Eye (tissue), 1 donor: Measurements from ENCODE around the gene WDR26.
A peak's percentile ranks its signal among the peaks of the same experiment; 100 is the strongest.
"Not testable (repeated sequence)": the region's sequence is repeated elsewhere in the genome, so short reads cannot be mapped to it uniquely, and the experiment has no call there.

Experiments used
- DNase-seq: peaks from one replicate; pipeline ENCODE4 v3.0.0-alpha.2; 2015

WDR26 gene

GRCh38 chr1:224392411-224393249 lies 42.0 kb downstream of the WDR26 start:
- no peak for DNase-seq

GRCh38 chr1:224390517-224390916 lies 44.1 kb downstream of the WDR26 start:
- no peak for DNase-seq

GRCh38 chr1:224387943-224388342 lies 46.7 kb downstream of the WDR26 start:
- DNase-seq, result no peak

- DNase-seq, result no peak
Measured at GRCh38 chr1:224387302-224387912, 47.2 kb downstream of the WDR26 start.

- no peak for DNase-seq
Measured at GRCh38 chr1:224383218-224383617, 51.4 kb downstream of the WDR26 start.

GRCh38 chr1:224381880-224382548 lies 52.6 kb downstream of the WDR26 start:
- no peak for DNase-seq

GRCh38 chr1:224380003-224380402 lies 54.6 kb downstream of the WDR26 start:
- DNase-seq, result no peak

GRCh38 chr1:224378855-224379631 lies 55.6 kb downstream of the WDR26 start:
- DNase-seq, result no peak

- no peak for DNase-seq
Measured at GRCh38 chr1:224377676-224378006, 57.0 kb downstream of the WDR26 start.

- no peak for DNase-seq
Measured at GRCh38 chr1:224375059-224375458, 59.5 kb downstream of the WDR26 start.

- DNase-seq, result no peak
Measured at GRCh38 chr1:224373008-224373590, 61.5 kb downstream of the WDR26 start.

- DNase-seq, result no peak
Measured at GRCh38 chr1:224368409-224368808, 66.2 kb downstream of the WDR26 start.

- no peak for DNase-seq
Measured at GRCh38 chr1:224359207-224359606, 75.4 kb downstream of the WDR26 start.

GRCh38 chr1:224358237-224358636 lies 76.4 kb downstream of the WDR26 start:
- no peak for DNase-seq

GRCh38 chr1:224357626-224358124 lies 76.9 kb downstream of the WDR26 start:
- peak; percentile 42 for DNase-seq

- peak; percentile 99 for DNase-seq
Measured at GRCh38 chr1:224356685-224357625, 77.6 kb downstream of the WDR26 start, which contains the start of gene CNIH4. Gene CNIH4 (plus strand): TSS chr1:224356879. CDS start chr1:224356925, 46 bp downstream.

GRCh38 chr1:224353975-224354925 lies 80.3 kb downstream of the WDR26 start:
- no peak for DNase-seq

GRCh38 chr1:224352436-224353085 lies 82.0 kb downstream of the WDR26 start:
- DNase-seq, result not testable (repeated sequence)

GRCh38 chr1:224349716-224350115 lies 84.9 kb downstream of the WDR26 start:
- not testable (repeated sequence) for DNase-seq
